K562 (cell line): ENCODE measurements around the gene GOLGA6L1.
"Not testable (repeated sequence)": the region's sequence is repeated elsewhere in the genome, so short reads cannot be mapped to it uniquely, and the experiment has no call there.

Experiments
- BHLHE40 ChIP-seq: IDR thresholded peaks from 2 replicates; pipeline ENCODE4 v1.6.1; 2011; ENCODE audit warnings: low read length, improper control_type of control experiment
- EZH2 ChIP-seq: IDR thresholded peaks from 2 replicates; pipeline ENCODE4 v1.6.1; 2012; ENCODE audit warnings: low read depth, mild to moderate bottlenecking, inconsistent platforms, low read length, borderline replicate concordance
- FOXP1 ChIP-seq: sonication (generic); formaldehyde crosslinking; IDR thresholded peaks from 2 replicates; pipeline ENCODE4 v1.8.0; 2022; ENCODE audit warnings: mild to moderate bottlenecking, missing genetic modification reagents
- KAT2B ChIP-seq: IDR thresholded peaks from one replicate; pipeline ENCODE4 v1.6.1; 2012; ENCODE audit warnings: low read depth, mild to moderate bottlenecking, control low read depth, inconsistent platforms, low read length, moderate library complexity
- SP2 ChIP-seq: IDR thresholded peaks from 2 replicates; pipeline ENCODE4 v1.6.1; 2011; ENCODE audit warnings: mild to moderate bottlenecking, low read depth, low read length, moderate library complexity; ENCODE audit not compliant: poor library complexity, severe bottlenecking; ENCODE audit errors: extremely low read depth
- TF ChIP-seq, protein P1 (sequence below), 3 experiments: IDR thresholded peaks in 2 of 3; conservative IDR thresholded peaks in 1 of 3; 2 replicates each; pipeline ENCODE4 v1.5.1; 2011 to 2012; ENCODE audit warnings: low read length in 3 of 3, mild to moderate bottlenecking in 3 of 3, control low read depth in 2 of 3, improper control_type of control experiment in 1 of 3, inconsistent platforms in 1 of 3, low read depth in 1 of 3, mixed read lengths in 1 of 3, moderate library complexity in 1 of 3; ENCODE audit not compliant: insufficient read depth in 2 of 3

- not testable (repeated sequence) for TF ChIP-seq BHLHE40; SP2; EZH2; KAT2B; FOXP1 (CRISPR knock-in tag)
- TF ChIP-seq, protein P1, sequence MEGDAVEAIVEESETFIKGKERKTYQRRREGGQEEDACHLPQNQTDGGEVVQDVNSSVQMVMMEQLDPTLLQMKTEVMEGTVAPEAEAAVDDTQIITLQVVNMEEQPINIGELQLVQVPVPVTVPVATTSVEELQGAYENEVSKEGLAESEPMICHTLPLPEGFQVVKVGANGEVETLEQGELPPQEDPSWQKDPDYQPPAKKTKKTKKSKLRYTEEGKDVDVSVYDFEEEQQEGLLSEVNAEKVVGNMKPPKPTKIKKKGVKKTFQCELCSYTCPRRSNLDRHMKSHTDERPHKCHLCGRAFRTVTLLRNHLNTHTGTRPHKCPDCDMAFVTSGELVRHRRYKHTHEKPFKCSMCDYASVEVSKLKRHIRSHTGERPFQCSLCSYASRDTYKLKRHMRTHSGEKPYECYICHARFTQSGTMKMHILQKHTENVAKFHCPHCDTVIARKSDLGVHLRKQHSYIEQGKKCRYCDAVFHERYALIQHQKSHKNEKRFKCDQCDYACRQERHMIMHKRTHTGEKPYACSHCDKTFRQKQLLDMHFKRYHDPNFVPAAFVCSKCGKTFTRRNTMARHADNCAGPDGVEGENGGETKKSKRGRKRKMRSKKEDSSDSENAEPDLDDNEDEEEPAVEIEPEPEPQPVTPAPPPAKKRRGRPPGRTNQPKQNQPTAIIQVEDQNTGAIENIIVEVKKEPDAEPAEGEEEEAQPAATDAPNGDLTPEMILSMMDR (IDR thresholded peaks at IDR 0.05 in 2 of 3, conservative IDR thresholded peaks at IDR 0.05 in 1 of 3; ENCODE audit: insufficient read depth in 2 of 3, low read depth in 1 of 3, low read length in 3 of 3): not testable (repeated sequence)
Measured at GRCh38 chr15:23081996-23082737, 54.5 kb downstream of the GOLGA6L1 start.
